Left ventricle myocardium inferior (tissue), 1 donor: ENCODE results near the gene PLIN4. TPM values are rescaled to one million over a fixed set of nuclear protein-coding genes. Genes with fewer than 3 reads are reported as not detected.

ENCODE experiments used
- DNase-seq: peaks from one replicate; pipeline ENCODE4 v3.0.0-alpha.2; 2020
- H3K27ac ChIP-seq: fragments of 200-600 bp; replicated peaks from 2 replicates; pipeline ENCODE4 v1.8.0; 2021
- H3K27me3 ChIP-seq: fragments of 200-600 bp; 2 replicates; pipeline ENCODE4 v1.8.0; 2021; ENCODE audit warnings: low read depth
- H3K36me3 ChIP-seq: fragments of 200-600 bp; 2 replicates; pipeline ENCODE4 v1.8.0; 2021
- H3K4me1 ChIP-seq: fragments of 200-600 bp; 2 replicates; pipeline ENCODE4 v1.8.0; 2021
- H3K4me3 ChIP-seq: fragments of 200-600 bp; 2 replicates; pipeline ENCODE4 v1.8.0; 2021; ENCODE audit warnings: mild to moderate bottlenecking, moderate library complexity
- H3K9me3 ChIP-seq: fragments of 200-600 bp; replicated peaks from 2 replicates; pipeline ENCODE4 v1.8.0; 2021
- CTCF ChIP-seq: fragments of 200-600 bp; IDR thresholded peaks from 2 replicates; pipeline ENCODE4 v1.8.0; 2021; ENCODE audit warnings: antibody characterized with exemption, mild to moderate bottlenecking, borderline replicate concordance
- intact Hi-C: fragments of 100-400 bp; cut with micrococcal nuclease; formaldehyde crosslinking; loops from one replicate; pipeline ENCODE4 v1.11.0; 2022
- total RNA-seq: library from RNA; stranded (reverse); fragmentation: NEBNext Ultra II Directional; extraction: Animal tissue kit (Norgen Biotek cat#: 25700); gene quantifications from one replicate; pipeline ENCODE4 v1.2.1, GENCODE V29; 2021
- donor health status: DM: no; HTN: yes; CAD: no; lungs with severe emphysema.

PLIN4 gene
- total RNA-seq, 1 donor from 2014 or later: 162 TPM

GRCh38 chr19:4455719-4456475 lies 62.4 kb downstream of the PLIN4 start:
- peak overlapping the region; percentile 80 for H3K4me3 ChIP-seq
- peaks cover 35% of the 10 kb centered on the region for H3K36me3 ChIP-seq
- no peaks in the 10 kb centered on the region for H3K27me3 ChIP-seq
- TF ChIP-seq CTCF: no peak
- H3K27ac ChIP-seq: peak overlapping the region; percentile 93
- DNase-seq: peak; percentile 78
- intact Hi-C loops: no loop called here
- peaks cover 43% of the 10 kb centered on the region for H3K4me1 ChIP-seq
- no peaks in the 10 kb centered on the region for H3K9me3 ChIP-seq

GRCh38 chr19:4454747-4455718 lies 63.3 kb downstream of the PLIN4 start:
- Histone ChIP-seq H3K36me3 (peaks cover 44% of the 10 kb centered on the region), H3K4me3 (peak overlapping the region; percentile 80), H3K27me3 (no peaks in the 10 kb centered on the region), H3K9me3 (no peaks in the 10 kb centered on the region), H3K27ac (peak overlapping the region; percentile 93), H3K4me1 (peaks cover 43% of the 10 kb centered on the region)
- TF ChIP-seq CTCF: no peak
- DNase-seq: no peak
- intact Hi-C loops: no loop called here

DNA sequence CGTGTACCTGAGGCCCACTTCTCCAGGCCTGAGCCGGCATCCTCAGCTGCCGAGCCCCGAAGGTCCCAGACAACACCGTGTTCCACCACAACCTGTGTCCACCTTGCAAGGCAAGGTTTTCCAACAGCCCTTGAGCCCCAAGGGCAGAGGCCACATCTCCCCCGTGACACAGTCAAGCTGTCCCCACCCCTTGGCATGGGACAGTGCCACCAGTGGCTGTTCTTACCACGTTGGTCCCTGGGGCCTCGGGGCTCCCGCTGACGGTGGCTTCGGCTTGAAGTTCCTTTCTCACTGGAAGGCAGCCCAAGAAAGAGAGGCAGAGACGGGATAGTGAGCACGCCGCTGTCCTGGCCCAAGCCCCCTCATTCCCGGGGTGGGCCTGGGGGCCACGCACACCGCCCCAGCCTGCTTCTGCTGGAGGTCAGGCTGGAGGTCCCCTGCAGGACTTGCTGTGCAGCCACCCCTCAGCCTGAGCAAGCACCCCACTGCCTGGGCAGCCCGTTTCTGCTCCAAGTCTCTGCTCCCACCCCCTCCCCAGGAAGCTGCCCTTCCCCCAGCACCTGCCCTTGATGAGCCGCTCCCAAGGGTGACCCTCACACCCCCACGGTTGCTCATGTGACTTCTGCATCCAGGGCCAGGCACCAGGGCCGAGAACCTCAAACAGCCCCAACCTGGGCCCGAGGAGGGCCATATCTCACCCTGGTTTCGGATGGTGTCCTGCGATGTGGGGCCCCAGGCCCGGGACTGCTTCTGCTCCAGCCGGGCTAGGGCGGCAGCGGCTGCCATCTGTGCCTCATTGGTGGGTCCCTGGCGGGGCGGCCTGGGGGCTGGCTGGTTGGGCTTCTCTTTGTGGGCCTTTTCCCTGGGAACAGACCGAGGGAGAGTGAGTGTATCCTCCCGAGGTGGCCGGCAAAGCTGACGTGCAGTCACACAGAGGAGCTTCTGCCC lies 64.8 kb downstream of the PLIN4 start:
- Histone ChIP-seq H3K4me1 (peaks cover 54% of the 10 kb centered on the region), H3K36me3 (peaks cover 59% of the 10 kb centered on the region), H3K27me3 (no peaks in the 10 kb centered on the region), H3K4me3 (no peak overlapping the region), H3K27ac (peak overlapping the region; percentile 56), H3K9me3 (no peaks in the 10 kb centered on the region)
- no peak for DNase-seq
- intact Hi-C loops: no loop called here
- no peak for TF ChIP-seq CTCF

DNA sequence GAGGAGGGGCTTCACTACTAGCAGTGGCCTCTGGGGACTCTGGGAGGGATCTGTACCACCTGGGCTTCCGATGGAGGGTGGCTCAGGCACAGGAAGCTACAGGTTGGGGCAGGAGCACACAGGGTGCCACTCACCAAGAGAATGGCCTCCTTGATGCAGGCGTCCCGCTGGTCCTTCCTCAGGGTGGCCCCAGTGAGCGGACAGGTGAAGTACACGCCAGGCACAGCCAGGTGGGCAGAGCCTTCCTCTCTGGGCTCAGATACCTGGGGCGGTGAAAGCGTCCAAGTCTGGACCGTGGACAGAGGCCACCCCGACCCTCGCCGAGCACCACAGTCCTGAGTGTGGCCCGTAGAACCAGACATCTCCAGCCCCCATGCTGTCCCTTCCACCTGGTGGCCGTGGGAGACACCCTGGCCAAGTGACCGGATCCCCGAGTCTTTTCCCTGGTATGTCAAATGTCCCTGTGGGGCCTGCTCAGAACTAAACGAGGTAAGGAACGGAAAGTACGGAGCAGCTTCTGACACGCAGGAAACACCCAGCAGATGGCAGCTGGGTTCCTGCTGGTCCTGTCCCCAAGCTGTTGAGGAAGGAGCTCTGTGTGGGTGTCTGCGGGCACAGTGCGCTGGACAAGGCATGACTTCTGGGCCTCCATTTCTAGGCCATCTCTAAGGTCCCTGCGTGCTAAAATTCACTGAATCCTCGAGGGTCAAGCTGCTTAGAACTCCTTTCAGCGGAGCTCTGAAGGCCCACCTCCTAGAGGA lies 65.9 kb downstream of the PLIN4 start:
- Histone ChIP-seq H3K27ac (peak overlapping the region; percentile 56), H3K36me3 (peaks cover 70% of the 10 kb centered on the region), H3K27me3 (no peaks in the 10 kb centered on the region), H3K4me1 (peaks cover 52% of the 10 kb centered on the region), H3K9me3 (no peaks in the 10 kb centered on the region), H3K4me3 (no peak overlapping the region)
- no peak for DNase-seq
- TF ChIP-seq CTCF: no peak
- intact Hi-C loops: no loop called here

Other genes starting within 250 kb of the PLIN4 start
- gene SHD, start 239.2 kb downstream of the PLIN4 start, total RNA-seq: 0.16 TPM
- gene TMIGD2, start 216.1 kb downstream of the PLIN4 start, total RNA-seq: not detected
- gene FSD1, start 213.9 kb downstream of the PLIN4 start, total RNA-seq: not detected
- 2.6 TPM for gene STAP2, start 179.7 kb downstream of the PLIN4 start, total RNA-seq
- 19.2 TPM for gene MPND, start 174.9 kb downstream of the PLIN4 start, total RNA-seq
- gene SH3GL1, start 117.9 kb downstream of the PLIN4 start, total RNA-seq: 18.6 TPM
- gene CHAF1A, start 115.8 kb downstream of the PLIN4 start, total RNA-seq: 5.1 TPM
- gene UBXN6, start 60.7 kb downstream of the PLIN4 start, total RNA-seq: 113 TPM
- 22.8 TPM for gene HDGFL2, start 46.2 kb downstream of the PLIN4 start, total RNA-seq
- 73.5 TPM for gene PLIN5, start 16.7 kb upstream of the PLIN4 start, total RNA-seq
- gene LRG1, start 21.6 kb upstream of the PLIN4 start, total RNA-seq: 0.41 TPM
- gene SEMA6B, start 41.2 kb upstream of the PLIN4 start, total RNA-seq: 7.2 TPM
- 4.2 TPM for gene TNFAIP8L1, start 121.0 kb upstream of the PLIN4 start, total RNA-seq
- gene MYDGF, start 151.9 kb upstream of the PLIN4 start, total RNA-seq: 26.3 TPM
- gene DPP9, start 205.4 kb upstream of the PLIN4 start, total RNA-seq: 52.5 TPM